Measurements from ENCODE around the gene PHACTR1.

PHACTR1 gene

GRCh38 chr6:13097454-13097853 lies 380.9 kb downstream of the PHACTR1 start:
- Histone ChIP-seq H2AFZ (ENCODE audit: low read depth, low read length) (no peak overlapping the region), H3K18ac (ENCODE audit: low read depth in 1 of 2, low read length in 2 of 2) (no peak overlapping the region), H3K9ac (ENCODE audit: low read length) (no peak overlapping the region), H2BK12ac (ENCODE audit: low read length in 2 of 2) (no peak overlapping the region), H2BK15ac (ENCODE audit: low read depth, poor library complexity, severe bottlenecking) (no peak overlapping the region), H3K36me3 (ENCODE audit: control insufficient read depth in 1 of 2, insufficient read depth in 2 of 2, low read depth in 1 of 2, low read length in 2 of 2) (no peaks in the 10 kb centered on the region), H2BK120ac (ENCODE audit: low read depth, low read length) (no peak overlapping the region), H3K4ac (ENCODE audit: low read depth in 1 of 2, low read length in 2 of 2) (no peak overlapping the region), H3K4me2 (ENCODE audit: low read length, poor library complexity, severe bottlenecking) (no peak overlapping the region), H3K4me3 (ENCODE audit: insufficient read depth in 1 of 2, low read depth in 1 of 2, low read length in 2 of 2) (no peak overlapping the region), H3K27ac (ENCODE audit: low read length, poor library complexity, severe bottlenecking) (no peak overlapping the region), H4K91ac (ENCODE audit: low read length) (no peak overlapping the region), H3K14ac (ENCODE audit: low read length in 2 of 2) (no peak overlapping the region), H3K9me3 (ENCODE audit: control insufficient read depth, low read length) (no peaks in the 10 kb centered on the region), H4K8ac (ENCODE audit: low read length) (no peak overlapping the region), H3K27me3 (ENCODE audit: control insufficient read depth in 1 of 2, insufficient read depth in 1 of 2, low read length in 2 of 2) (no peaks in the 10 kb centered on the region), H2AK5ac (ENCODE audit: low read length, severe bottlenecking) (no peak overlapping the region), H2BK5ac (ENCODE audit: low read depth, low read length, poor library complexity, severe bottlenecking) (no peak overlapping the region), H3K23ac (ENCODE audit: low read length in 2 of 2) (no peak overlapping the region), H3K4me1 (ENCODE audit: control insufficient read depth, insufficient read depth, low read depth, low read length) (no peaks in the 10 kb centered on the region), H3K79me1 (replicated peaks; ENCODE audit: low read length, poor library complexity, severe bottlenecking) (peaks cover 8% of the 10 kb centered on the region)
- WGBS: 96% methylated on average over 1 of the region's 1 CpG
- DNase-seq: no peak

GRCh38 chr6:13098006-13098405 lies 381.4 kb downstream of the PHACTR1 start:
- no peak overlapping the region for H3K4me3 ChIP-seq (ENCODE audit: insufficient read depth in 1 of 2, low read depth in 1 of 2, low read length in 2 of 2)
- H3K9ac ChIP-seq (ENCODE audit: low read length): no peak overlapping the region
- no peaks in the 10 kb centered on the region for H3K4me1 ChIP-seq (ENCODE audit: control insufficient read depth, insufficient read depth, low read depth, low read length)
- no peak overlapping the region for H2BK15ac ChIP-seq (ENCODE audit: low read depth, poor library complexity, severe bottlenecking)
- H2BK12ac ChIP-seq (ENCODE audit: low read length in 2 of 2): no peak overlapping the region
- DNase-seq: no peak
- H3K27ac ChIP-seq (ENCODE audit: low read length, poor library complexity, severe bottlenecking): no peak overlapping the region
- no peaks in the 10 kb centered on the region for H3K9me3 ChIP-seq (ENCODE audit: control insufficient read depth, low read length)
- no peak overlapping the region for H3K23ac ChIP-seq (ENCODE audit: low read length in 2 of 2)
- H3K36me3 ChIP-seq (ENCODE audit: control insufficient read depth in 1 of 2, insufficient read depth in 2 of 2, low read depth in 1 of 2, low read length in 2 of 2): no peaks in the 10 kb centered on the region
- no peak overlapping the region for H3K18ac ChIP-seq (ENCODE audit: low read depth in 1 of 2, low read length in 2 of 2)
- H2BK120ac ChIP-seq (ENCODE audit: low read depth, low read length): no peak overlapping the region
- no peaks in the 10 kb centered on the region for H3K27me3 ChIP-seq (ENCODE audit: control insufficient read depth in 1 of 2, insufficient read depth in 1 of 2, low read length in 2 of 2)
- H3K4me2 ChIP-seq (ENCODE audit: low read length, poor library complexity, severe bottlenecking): no peak overlapping the region
- H2AK5ac ChIP-seq (ENCODE audit: low read length, severe bottlenecking): no peak overlapping the region
- no peak overlapping the region for H3K4ac ChIP-seq (ENCODE audit: low read depth in 1 of 2, low read length in 2 of 2)
- H2BK5ac ChIP-seq (ENCODE audit: low read depth, low read length, poor library complexity, severe bottlenecking): no peak overlapping the region
- H4K8ac ChIP-seq (ENCODE audit: low read length): no peak overlapping the region
- H3K79me1 ChIP-seq (replicated peaks; ENCODE audit: low read length, poor library complexity, severe bottlenecking): peaks cover 6% of the 10 kb centered on the region
- H2AFZ ChIP-seq (ENCODE audit: low read depth, low read length): no peak overlapping the region
- no peak overlapping the region for H4K91ac ChIP-seq (ENCODE audit: low read length)
- H3K14ac ChIP-seq (ENCODE audit: low read length in 2 of 2): no peak overlapping the region

GRCh38 chr6:13098793-13099570 lies 382.4 kb downstream of the PHACTR1 start:
- no peak overlapping the region for H3K27ac ChIP-seq (ENCODE audit: low read length, poor library complexity, severe bottlenecking)
- no peak overlapping the region for H2AK5ac ChIP-seq (ENCODE audit: low read length, severe bottlenecking)
- no peak overlapping the region for H3K4me3 ChIP-seq (ENCODE audit: insufficient read depth in 1 of 2, low read depth in 1 of 2, low read length in 2 of 2)
- no peaks in the 10 kb centered on the region for H3K4me1 ChIP-seq (ENCODE audit: control insufficient read depth, insufficient read depth, low read depth, low read length)
- no peak overlapping the region for H3K4ac ChIP-seq (ENCODE audit: low read depth in 1 of 2, low read length in 2 of 2)
- H2AFZ ChIP-seq (ENCODE audit: low read depth, low read length): no peak overlapping the region
- H3K36me3 ChIP-seq (ENCODE audit: control insufficient read depth in 1 of 2, insufficient read depth in 2 of 2, low read depth in 1 of 2, low read length in 2 of 2): no peaks in the 10 kb centered on the region
- H3K18ac ChIP-seq (ENCODE audit: low read depth in 1 of 2, low read length in 2 of 2): no peak overlapping the region
- no peak overlapping the region for H3K9ac ChIP-seq (ENCODE audit: low read length)
- H3K14ac ChIP-seq (ENCODE audit: low read length in 2 of 2): no peak overlapping the region
- no peak overlapping the region for H2BK15ac ChIP-seq (ENCODE audit: low read depth, poor library complexity, severe bottlenecking)
- 89% methylated on average over 5 of the region's 5 CpGs for WGBS
- H4K8ac ChIP-seq (ENCODE audit: low read length): no peak overlapping the region
- H3K9me3 ChIP-seq (ENCODE audit: control insufficient read depth, low read length): no peaks in the 10 kb centered on the region
- peaks cover 6% of the 10 kb centered on the region for H3K79me1 ChIP-seq (replicated peaks; ENCODE audit: low read length, poor library complexity, severe bottlenecking)
- DNase-seq: no peak
- no peak overlapping the region for H3K23ac ChIP-seq (ENCODE audit: low read length in 2 of 2)
- H2BK120ac ChIP-seq (ENCODE audit: low read depth, low read length): no peak overlapping the region
- no peaks in the 10 kb centered on the region for H3K27me3 ChIP-seq (ENCODE audit: control insufficient read depth in 1 of 2, insufficient read depth in 1 of 2, low read length in 2 of 2)
- no peak overlapping the region for H4K91ac ChIP-seq (ENCODE audit: low read length)
- no peak overlapping the region for H2BK5ac ChIP-seq (ENCODE audit: low read depth, low read length, poor library complexity, severe bottlenecking)
- no peak overlapping the region for H3K4me2 ChIP-seq (ENCODE audit: low read length, poor library complexity, severe bottlenecking)
- H2BK12ac ChIP-seq (ENCODE audit: low read length in 2 of 2): no peak overlapping the region

GRCh38 chr6:13099771-13100170 lies 383.2 kb downstream of the PHACTR1 start:
- Histone ChIP-seq H3K9ac (ENCODE audit: low read length) (no peak overlapping the region), H3K4me3 (ENCODE audit: insufficient read depth in 1 of 2, low read depth in 1 of 2, low read length in 2 of 2) (no peak overlapping the region), H3K27ac (ENCODE audit: low read length, poor library complexity, severe bottlenecking) (no peak overlapping the region)

More at GRCh38 chr6:13099771-13100170, 383.2 kb downstream of the PHACTR1 start:
- no peak overlapping the region for H2BK5ac ChIP-seq (ENCODE audit: low read depth, low read length, poor library complexity, severe bottlenecking)
- no peak overlapping the region for H2AK5ac ChIP-seq (ENCODE audit: low read length, severe bottlenecking)
- H2BK15ac ChIP-seq (ENCODE audit: low read depth, poor library complexity, severe bottlenecking): no peak overlapping the region
- H2BK12ac ChIP-seq (ENCODE audit: low read length in 2 of 2): no peak overlapping the region
- H3K4me2 ChIP-seq (ENCODE audit: low read length, poor library complexity, severe bottlenecking): no peak overlapping the region
- peaks cover 6% of the 10 kb centered on the region for H3K79me1 ChIP-seq (replicated peaks; ENCODE audit: low read length, poor library complexity, severe bottlenecking)
- H3K23ac ChIP-seq (ENCODE audit: low read length in 2 of 2): no peak overlapping the region
- H2BK120ac ChIP-seq (ENCODE audit: low read depth, low read length): no peak overlapping the region
- H2AFZ ChIP-seq (ENCODE audit: low read depth, low read length): no peak overlapping the region
- no peaks in the 10 kb centered on the region for H3K9me3 ChIP-seq (ENCODE audit: control insufficient read depth, low read length)
- H3K14ac ChIP-seq (ENCODE audit: low read length in 2 of 2): no peak overlapping the region
- no peak overlapping the region for H4K91ac ChIP-seq (ENCODE audit: low read length)
- H3K27me3 ChIP-seq (ENCODE audit: control insufficient read depth in 1 of 2, insufficient read depth in 1 of 2, low read length in 2 of 2): no peaks in the 10 kb centered on the region
- no peaks in the 10 kb centered on the region for H3K4me1 ChIP-seq (ENCODE audit: control insufficient read depth, insufficient read depth, low read depth, low read length)
- H3K4ac ChIP-seq (ENCODE audit: low read depth in 1 of 2, low read length in 2 of 2): no peak overlapping the region
- H3K18ac ChIP-seq (ENCODE audit: low read depth in 1 of 2, low read length in 2 of 2): no peak overlapping the region
- H4K8ac ChIP-seq (ENCODE audit: low read length): no peak overlapping the region
- peak; percentile 1 for DNase-seq
- no peaks in the 10 kb centered on the region for H3K36me3 ChIP-seq (ENCODE audit: control insufficient read depth in 1 of 2, insufficient read depth in 2 of 2, low read depth in 1 of 2, low read length in 2 of 2)

Measured in mesenchymal stem cell (in vitro differentiated cells and primary cell).